ENCODE data around the gene HAUS5. TPM values are rescaled to one million over a fixed set of nuclear protein-coding genes. Genes with fewer than 3 reads are reported as not detected.
"Not testable (repeated sequence)": the region's sequence is repeated elsewhere in the genome, so short reads cannot be mapped to it uniquely, and the experiment has no call there.

The HAUS5 gene, protein sequence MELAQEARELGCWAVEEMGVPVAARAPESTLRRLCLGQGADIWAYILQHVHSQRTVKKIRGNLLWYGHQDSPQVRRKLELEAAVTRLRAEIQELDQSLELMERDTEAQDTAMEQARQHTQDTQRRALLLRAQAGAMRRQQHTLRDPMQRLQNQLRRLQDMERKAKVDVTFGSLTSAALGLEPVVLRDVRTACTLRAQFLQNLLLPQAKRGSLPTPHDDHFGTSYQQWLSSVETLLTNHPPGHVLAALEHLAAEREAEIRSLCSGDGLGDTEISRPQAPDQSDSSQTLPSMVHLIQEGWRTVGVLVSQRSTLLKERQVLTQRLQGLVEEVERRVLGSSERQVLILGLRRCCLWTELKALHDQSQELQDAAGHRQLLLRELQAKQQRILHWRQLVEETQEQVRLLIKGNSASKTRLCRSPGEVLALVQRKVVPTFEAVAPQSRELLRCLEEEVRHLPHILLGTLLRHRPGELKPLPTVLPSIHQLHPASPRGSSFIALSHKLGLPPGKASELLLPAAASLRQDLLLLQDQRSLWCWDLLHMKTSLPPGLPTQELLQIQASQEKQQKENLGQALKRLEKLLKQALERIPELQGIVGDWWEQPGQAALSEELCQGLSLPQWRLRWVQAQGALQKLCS
- total RNA-seq: 13.5 TPM

DNA sequence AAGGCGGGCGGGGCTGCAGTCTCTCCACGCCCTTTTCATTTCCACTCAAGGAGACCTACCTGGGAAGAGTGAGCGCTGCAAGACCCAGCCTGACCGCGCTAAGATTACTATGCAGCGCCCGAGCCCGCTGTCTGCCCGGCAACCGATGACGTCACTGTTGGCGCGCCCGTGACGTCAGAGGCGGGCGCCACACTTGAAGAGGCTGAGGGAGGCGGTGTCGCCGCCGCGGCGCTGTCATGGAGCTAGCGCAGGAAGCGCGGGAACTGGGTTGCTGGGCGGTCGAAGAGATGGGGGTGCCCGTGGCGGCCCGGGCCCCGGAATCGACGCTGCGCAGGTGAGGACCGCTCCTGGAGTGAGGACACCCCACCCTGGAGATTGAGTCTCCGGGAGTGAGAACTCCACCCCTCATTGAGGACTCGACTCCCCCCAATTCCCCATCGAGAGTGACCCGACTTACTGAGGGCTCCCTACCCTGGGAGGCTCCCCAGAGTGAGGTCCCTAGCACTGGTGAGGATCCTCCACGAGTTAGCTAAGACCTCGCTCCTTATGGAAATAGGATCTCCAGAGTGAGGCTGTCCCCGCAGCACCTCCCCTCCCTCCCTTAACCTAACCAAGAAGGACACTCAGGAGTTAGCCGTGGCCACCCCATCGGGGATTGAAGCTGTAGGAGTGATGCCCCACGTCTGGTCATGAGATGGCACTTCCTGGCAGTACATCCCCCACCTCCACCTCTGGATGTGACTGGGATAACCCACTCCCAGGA lies at the start of gene HAUS5:
TSS of gene HAUS5 (plus strand) at position 177 of the 763 bp plus-strand sequence. CDS start at position 237, 60 bp downstream.
- intact Hi-C loops (cut with DNase I): no loop called here
- peak; percentile 95 for DNase-seq (ENCODE audit: low spot score)
- peak; percentile 99 for ATAC-seq

DNA sequence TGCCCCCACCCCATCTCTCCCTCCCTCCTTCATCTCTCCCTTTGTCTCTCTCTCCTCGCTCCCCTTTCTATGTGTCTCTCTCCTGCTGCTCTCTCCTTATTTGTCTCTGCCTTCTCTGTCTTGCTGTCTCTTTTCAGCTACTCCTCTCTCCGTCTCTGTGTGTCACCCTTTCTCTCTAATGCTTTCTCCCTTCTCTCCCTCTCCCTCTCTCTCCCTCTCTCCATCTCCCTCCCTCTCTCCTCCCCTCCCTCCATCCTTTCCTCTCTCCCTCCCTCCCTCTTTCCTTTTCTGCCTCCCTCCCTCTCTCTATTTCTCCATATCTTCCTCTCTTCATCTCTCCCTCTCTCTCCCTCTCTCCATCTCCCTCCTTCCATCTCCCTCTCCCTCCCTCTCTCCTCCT lies 49.8 kb upstream of the HAUS5 start:
- intact Hi-C loops (cut with DNase I): no loop called here
- no peak for DNase-seq (ENCODE audit: low spot score)
- ATAC-seq: no peak

DNA sequence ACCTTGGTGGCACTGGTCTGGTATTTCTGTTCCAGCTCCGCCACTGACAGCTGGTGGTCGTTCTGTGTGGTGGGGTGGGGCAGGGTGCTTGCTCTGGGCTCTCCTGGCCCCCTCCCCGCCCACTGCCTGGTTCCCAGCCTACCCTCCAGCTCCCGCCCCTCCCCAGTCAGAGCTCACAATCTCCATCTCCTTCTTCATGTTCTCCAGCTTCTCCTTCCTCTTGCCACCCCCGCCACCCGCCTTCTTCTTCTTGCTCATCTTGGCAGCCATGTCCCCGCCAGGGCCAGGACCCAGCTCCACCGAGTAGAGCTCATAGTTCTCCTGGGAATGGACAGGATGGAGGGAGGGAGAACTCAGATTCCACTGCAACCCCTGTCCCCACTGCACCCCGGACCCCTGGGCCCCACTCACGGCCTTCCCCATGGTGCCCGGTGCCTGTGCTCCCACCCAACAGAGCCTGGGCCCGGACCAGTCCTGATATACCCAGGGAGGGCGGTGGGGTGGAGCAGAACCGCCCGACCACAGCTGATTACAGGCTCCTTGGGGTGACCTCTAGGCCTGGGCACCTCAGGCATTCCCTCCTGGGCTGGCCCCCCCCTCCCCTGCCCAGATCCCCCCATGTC lies 49.2 kb upstream of the HAUS5 start, which contains the start of gene ATP4A:
TSS of gene ATP4A (minus strand) at position 452 of the 623 bp plus-strand sequence. CDS start at position 423, 29 bp downstream.
- no peak for DNase-seq (ENCODE audit: low spot score)
- ATAC-seq: no peak

DNA sequence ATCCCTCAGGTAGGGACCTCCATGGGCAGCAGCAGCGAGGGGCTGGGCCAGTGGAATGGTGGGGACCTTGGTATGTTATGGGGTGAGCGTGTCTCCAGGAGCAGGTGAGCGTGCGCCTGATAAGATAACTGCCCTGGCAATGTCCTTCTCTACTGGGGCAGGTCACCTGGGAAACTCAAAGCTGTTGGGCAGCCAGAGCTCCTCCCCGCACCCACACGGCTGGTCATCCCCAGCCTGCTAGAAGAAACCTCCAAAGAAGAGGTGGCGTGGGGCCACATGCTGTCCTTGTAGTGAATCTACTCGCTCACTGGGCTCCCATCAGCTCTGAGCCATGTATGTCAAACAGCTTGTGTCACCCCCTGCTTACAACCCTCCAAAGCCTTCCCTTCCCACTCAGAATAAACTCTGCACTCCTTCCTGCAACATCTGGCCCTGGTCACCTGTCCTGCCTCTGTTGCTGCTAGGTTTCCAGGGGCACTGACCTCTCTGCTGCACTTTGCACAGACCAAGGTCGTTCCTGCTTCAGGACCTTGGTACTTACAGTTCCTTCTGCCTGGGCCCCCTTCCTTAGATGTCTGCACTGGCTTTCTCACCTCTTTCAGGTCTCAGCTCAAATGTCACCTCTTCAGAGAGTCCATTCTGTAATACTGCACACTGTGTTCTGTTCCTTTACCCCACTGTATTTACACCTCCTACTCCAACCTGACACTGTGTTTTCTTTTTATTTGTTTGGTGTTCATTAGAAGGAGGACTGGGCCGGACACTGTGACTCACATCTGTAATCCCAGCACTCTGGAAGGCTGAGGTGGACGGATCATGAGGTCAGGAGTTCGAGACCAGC lies 47.3 kb upstream of the HAUS5 start:
- intact Hi-C loops (cut with DNase I): no loop called here
- ATAC-seq (no peak), DNase-seq (ENCODE audit: low spot score) (no peak)

More for the DNA sequence above, 49.2 kb upstream of the HAUS5 start, which contains the start of gene ATP4A:
- intact Hi-C loops (cut with DNase I): no loop called here

DNA sequence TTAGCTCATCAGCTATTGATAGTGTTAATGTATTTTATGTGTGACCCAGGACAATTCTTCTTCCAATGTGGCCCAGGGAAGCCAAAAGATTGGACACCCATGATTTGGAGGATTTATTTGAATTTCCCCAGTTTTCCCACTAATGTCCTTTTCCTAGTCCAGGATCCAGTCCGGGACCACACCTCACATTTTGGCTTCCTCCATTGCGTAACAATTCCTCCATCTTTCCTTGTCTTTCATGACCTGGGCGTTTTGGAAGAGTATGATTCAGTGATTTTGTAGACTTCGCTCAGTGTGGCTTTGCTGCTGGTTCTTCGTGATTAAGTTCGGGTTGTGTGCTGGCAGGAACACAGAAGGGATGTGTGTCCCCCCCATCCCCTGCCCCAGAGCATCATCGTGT lies 45.8 kb upstream of the HAUS5 start:
- ATAC-seq: no peak
- intact Hi-C loops (cut with DNase I): no loop called here
- no peak for DNase-seq (ENCODE audit: low spot score)

DNA sequence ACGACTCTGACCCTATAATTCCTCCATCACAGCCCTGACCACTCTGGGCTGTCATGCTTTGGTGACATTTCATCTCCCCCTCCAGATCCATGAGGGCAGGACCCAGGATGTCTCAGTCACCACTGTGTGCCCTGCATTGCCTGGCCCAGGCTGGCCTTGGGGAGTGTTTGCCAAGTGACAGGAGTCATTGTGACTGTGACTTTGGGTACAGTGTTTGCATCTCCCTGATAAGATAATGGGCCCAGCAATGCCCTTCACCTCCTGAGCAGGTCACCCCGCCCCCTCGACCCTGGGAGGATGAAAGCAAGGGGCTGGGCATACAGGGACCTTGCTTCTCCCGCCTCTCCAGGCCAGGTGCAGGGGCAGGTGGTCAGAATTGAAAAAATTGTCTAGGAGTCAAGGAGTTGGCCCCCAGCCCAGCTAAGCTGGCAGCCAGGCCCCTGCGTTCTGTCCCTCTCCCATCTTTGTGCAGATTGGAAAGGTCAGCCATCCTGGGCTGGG lies 43.2 kb upstream of the HAUS5 start:
- intact Hi-C loops (cut with DNase I): no loop called here
- no peak for ATAC-seq
- no peak for DNase-seq (ENCODE audit: low spot score)

DNA sequence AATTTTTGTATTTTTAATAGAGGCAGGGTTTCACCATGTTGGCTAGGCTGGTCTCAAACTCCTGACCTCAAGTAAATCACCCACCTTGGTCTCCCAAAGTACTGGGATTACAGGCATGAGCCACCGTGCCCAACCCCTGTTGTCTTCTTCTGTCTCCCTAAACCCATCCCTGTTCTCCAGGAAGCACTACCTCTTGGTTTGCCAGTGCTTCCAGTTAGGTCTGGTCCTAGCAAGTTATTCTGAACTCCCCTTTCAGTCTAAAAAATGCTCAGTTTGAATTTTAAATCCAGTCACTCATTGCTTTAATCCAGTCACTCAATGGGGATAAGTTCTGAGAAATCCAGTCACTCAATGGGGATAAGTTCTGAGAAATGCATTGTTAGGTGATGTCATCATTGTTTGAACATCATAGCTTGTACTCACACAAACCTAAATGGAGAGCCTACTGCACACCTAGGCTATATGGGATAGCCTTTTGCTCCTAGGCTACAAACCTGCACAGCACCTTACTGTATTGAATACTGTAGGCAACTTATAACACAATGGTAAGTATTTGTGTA lies 41.0 kb upstream of the HAUS5 start:
- ATAC-seq (no peak), DNase-seq (ENCODE audit: low spot score) (no peak)
- intact Hi-C loops (cut with DNase I): no loop called here

DNA sequence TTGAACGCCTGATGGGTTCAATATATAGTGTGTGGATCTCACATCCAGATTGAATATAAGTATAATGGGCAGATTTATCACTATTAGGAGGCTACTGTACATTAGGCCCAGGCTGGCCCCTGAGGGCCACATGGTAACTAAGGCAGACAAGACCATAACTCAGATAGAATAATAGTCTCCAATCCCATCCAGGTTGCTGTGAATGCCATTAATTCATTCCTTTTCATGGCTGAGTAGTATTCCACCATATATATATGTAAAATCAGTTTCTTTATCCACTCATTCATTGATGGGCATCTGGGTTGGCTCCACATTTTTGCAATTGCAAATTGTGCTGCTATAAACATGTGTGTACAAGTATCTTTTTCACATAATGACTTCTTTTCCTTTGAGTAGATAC lies 34.6 kb upstream of the HAUS5 start:
- no peak for ATAC-seq
- no peak for DNase-seq (ENCODE audit: low spot score)
- intact Hi-C loops (cut with DNase I): no loop called here

DNA sequence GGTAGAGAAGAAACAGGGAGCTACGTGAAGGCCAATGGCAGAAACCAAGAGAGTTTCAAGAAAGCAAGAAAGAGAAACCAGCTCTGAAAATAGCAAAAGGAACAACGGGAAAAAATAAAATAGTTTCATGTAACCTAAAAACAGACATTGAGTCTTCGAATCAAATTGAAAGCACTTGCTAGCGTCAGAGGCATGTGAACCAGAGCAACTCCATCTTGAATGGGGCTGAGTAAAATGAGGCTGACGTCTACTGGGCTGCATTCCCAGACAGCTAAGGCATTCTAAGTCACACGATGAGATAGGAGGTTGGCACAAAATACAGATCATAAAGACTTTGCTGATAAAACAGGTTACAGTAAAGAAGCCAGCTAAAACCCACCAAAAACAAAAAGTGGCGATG lies 33.8 kb upstream of the HAUS5 start:
- intact Hi-C loops (cut with DNase I): no loop called here
- ATAC-seq: no peak
- DNase-seq (ENCODE audit: low spot score): no peak

DNA sequence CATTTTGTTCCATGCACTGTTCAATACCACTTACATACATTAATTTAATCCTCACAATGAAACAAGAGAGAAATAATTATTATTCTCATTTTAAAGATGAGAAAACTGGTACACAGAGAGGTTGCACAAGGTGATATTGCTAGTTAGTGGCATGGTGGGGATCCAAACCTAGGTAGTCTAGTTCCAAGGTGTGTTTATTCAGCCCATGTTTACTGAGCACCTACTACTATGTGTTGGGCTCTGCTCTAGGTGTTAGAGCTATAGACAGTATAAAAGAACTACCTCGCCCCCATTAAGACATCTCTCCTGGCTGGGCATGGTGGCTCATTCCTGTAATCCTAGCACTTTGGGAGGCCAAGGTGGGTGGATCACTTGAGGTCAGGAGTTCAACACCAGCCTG lies 29.8 kb upstream of the HAUS5 start:
- DNase-seq (ENCODE audit: low spot score): no peak
- intact Hi-C loops (cut with DNase I): no loop called here
- ATAC-seq: no peak

DNA sequence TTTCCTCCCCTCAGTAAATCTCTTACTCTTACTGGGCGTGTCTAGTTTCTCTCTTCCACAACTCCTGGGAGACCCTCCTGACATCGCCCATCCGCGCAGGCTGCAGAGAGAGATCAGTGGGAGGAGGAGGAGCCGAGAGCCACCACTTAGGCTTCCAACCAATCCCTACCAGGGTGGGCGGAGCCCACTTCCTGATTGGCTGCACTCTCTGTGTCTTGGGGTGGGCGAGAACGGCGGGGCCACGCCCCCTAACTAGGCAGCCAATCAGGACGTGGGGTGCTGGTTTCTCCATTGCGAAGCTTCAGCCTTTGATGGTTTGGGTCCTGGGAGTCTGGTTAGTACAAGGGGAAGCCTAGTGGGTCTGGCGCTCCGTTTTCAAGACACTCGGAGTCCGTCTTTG lies 26.7 kb upstream of the HAUS5 start, which contains the start of gene PMIS2:
TSS of gene PMIS2 (plus strand) at position 326 of the 400 bp plus-strand sequence. CDS start 87 bp downstream, outside the sequence.
- no peak for ATAC-seq
- intact Hi-C loops (cut with DNase I): no loop called here

DNA sequence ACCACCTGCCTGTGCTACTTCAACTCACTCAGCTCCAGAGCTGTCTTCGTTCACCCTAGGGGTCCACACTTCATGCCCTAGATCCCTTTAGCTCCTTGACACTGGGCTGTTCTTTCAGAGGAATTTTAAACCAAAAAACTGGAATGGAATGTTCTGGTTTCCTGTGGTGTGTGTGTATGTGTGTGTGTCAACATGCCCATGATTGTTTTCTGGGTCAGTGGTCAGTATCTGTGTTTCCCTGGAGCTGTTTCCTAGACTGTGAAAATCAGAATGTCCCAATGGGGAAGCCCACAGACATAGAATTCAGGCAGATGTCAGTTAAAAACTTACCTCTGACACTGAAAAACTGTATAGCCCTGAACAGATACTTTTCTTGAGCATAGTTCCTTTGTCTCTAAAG lies 25.2 kb upstream of the HAUS5 start:
- ATAC-seq (no peak), DNase-seq (ENCODE audit: low spot score) (no peak)
- intact Hi-C loops (cut with DNase I): no loop called here

More for the DNA sequence above, 26.7 kb upstream of the HAUS5 start, which contains the start of gene PMIS2:
- no peak for DNase-seq (ENCODE audit: low spot score)

DNA sequence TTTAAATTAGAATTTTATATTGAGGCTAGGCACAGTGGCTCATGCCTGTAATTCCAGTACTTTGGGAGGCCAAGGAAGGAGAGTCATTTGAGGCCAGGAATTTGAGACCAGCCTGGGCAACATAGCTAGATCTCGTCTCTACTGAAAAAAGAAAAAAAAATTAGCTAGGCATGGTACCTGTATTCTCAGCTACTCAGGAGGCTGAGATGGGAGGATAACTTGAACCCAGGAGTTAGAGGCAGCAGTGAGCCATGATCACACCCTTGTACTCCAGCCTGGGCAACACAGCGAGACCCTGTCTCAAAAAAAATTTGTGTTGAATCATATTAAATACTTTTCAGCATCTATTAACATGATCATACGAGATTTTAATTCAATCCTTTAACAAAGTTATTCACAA lies 21.7 kb upstream of the HAUS5 start:
- intact Hi-C loops (cut with DNase I): no loop called here
- DNase-seq (ENCODE audit: low spot score) (no peak), ATAC-seq (no peak)

DNA sequence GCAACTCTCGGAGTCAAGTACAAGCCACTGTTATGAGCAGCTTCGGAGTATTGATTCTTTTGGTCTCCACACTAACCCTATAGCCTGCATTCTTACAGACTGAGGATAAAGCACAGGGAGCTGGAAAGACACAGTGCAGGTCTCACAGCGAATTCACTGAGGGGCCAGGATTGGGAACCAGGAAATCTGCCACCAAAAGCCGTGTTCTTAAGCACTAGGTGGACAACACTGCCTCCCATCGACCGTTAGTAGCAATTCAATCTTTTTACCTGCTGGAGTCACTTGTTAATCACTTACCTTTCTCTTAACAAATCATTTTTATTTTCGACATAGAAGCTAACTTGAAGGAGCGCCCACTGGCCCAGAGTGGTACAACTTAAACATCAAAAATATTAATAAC lies 20.3 kb upstream of the HAUS5 start:
- intact Hi-C loops (cut with DNase I): no loop called here
- ATAC-seq (no peak), DNase-seq (ENCODE audit: low spot score) (no peak)

DNA sequence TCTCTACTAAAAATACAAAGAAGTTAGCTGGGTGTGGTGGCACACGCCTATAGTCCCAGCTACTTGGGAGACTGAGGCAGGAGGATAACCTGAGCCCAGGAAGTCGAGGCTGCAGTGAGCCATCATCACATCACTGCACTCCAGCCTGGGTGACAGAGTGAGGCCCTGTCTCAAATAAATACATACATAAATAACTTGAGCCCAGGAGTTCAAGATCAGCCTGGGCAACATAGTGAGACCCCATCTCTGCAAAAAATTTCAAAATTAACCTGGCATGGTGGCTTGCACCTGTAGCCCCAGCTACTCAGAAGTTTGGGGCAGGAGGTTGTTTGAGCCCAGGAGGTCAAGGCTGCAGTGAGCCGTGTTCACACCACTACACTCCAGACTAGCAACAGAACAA lies 17.5 kb upstream of the HAUS5 start:
- DNase-seq (ENCODE audit: low spot score); intact Hi-C loops (cut with DNase I); ATAC-seq: not testable (repeated sequence)

DNA sequence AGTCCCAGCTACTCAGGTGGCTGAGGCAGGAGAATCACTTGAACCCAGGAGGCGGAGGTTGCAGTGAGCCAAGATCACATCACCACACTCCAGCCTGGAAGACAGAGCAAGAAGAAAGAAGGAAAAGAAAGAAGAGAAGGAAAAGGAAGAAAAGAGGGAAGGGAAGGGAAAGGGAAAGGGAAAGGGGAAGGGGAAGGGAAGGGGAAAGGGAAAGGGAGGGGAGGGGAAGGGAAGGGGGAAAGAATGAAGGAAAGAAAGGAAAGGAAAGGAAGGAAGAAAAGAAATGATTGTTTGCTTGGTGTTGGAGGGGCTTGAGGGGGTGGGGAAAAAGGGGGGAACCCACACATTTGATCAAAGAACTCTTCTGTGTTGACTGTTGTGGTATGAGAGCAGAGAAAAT lies 16.6 kb upstream of the HAUS5 start:
- intact Hi-C loops (cut with DNase I): no loop called here
- ATAC-seq: no peak
- DNase-seq (ENCODE audit: low spot score): no peak

DNA sequence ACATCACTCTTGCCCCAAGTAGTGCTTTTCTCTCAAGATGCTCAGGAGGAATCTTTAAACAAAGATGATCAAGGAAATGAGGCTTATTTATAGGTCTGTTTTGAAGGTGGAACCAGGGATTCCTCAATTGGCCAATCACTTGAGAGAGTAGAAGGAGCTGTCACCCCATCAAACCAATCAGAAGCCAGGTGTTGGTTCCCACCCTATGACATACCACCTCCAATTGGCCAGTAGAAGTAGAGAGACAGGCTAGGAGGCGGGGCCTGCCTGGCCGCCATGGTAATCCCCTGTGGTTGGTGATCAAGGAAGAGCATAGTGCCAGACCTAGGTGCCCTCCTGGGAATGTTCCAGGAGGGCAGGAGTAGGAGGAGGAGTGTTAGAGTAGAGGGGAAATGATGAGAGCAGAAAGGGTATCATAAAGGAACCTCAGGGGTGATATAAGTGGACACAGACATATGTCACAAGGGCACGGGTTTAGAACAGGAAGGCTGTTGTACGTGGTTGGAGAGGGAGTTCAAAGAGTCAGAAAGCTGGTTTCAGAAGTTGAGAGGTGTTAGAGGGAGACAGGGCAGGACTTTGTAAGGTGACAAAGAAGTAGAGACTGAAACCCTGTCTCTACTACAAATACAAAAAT lies 16.1 kb upstream of the HAUS5 start:
- DNase-seq (ENCODE audit: low spot score): no peak
- intact Hi-C loops (cut with DNase I): no loop called here

More for the DNA sequence above, 16.1 kb upstream of the HAUS5 start:
- no peak for ATAC-seq

Data from sciatic nerve (tissue), 2 donors.